HEK293T (cell line): Measurements from ENCODE around the gene PCDH17.

Experiments
- ARNT ChIP-seq: fragments of 450-650 bp; IDR thresholded peaks from 2 replicates; pipeline ENCODE4 v1.6.1; 2017; ENCODE audit warnings: mild to moderate bottlenecking
- BHLHE40 ChIP-seq: fragments of 450-650 bp; IDR thresholded peaks from 2 replicates; pipeline ENCODE4 v1.6.1; 2016; ENCODE audit warnings: mild to moderate bottlenecking, moderate library complexity, borderline replicate concordance
- ELF4 ChIP-seq: fragments of 450-650 bp; IDR thresholded peaks from 2 replicates; pipeline ENCODE4 v1.6.1; 2017; ENCODE audit warnings: antibody characterized with exemption
- FOXA1 ChIP-seq: fragments of 450-650 bp; IDR thresholded peaks from 2 replicates; pipeline ENCODE4 v1.6.1; 2016; ENCODE audit warnings: mild to moderate bottlenecking
- FOXK2 ChIP-seq: fragments of 450-650 bp; IDR thresholded peaks from 2 replicates; pipeline ENCODE4 v1.6.1; 2016; ENCODE audit warnings: mild to moderate bottlenecking
- FOXM1 ChIP-seq: fragments of 450-650 bp; IDR thresholded peaks from 2 replicates; pipeline ENCODE4 v1.6.1; 2017; ENCODE audit warnings: mild to moderate bottlenecking, borderline replicate concordance
- HDGF ChIP-seq: fragments of 450-650 bp; IDR thresholded peaks from 2 replicates; pipeline ENCODE4 v1.6.1; 2017; ENCODE audit warnings: antibody characterized with exemption, borderline replicate concordance
- NFRKB ChIP-seq: fragments of 450-650 bp; IDR thresholded peaks from 2 replicates; pipeline ENCODE4 v1.6.1; 2016; ENCODE audit warnings: mild to moderate bottlenecking, moderate library complexity
- SP1 ChIP-seq: fragments of 450-650 bp; IDR thresholded peaks from 2 replicates; pipeline ENCODE4 v1.6.1; 2017
- SUZ12 ChIP-seq: fragments of 450-650 bp; IDR thresholded peaks from 2 replicates; pipeline ENCODE4 v1.6.1; 2016; ENCODE audit warnings: mild to moderate bottlenecking
- ZNF384 ChIP-seq: fragments of 450-650 bp; IDR thresholded peaks from 2 replicates; pipeline ENCODE4 v1.6.1; 2016

DNA sequence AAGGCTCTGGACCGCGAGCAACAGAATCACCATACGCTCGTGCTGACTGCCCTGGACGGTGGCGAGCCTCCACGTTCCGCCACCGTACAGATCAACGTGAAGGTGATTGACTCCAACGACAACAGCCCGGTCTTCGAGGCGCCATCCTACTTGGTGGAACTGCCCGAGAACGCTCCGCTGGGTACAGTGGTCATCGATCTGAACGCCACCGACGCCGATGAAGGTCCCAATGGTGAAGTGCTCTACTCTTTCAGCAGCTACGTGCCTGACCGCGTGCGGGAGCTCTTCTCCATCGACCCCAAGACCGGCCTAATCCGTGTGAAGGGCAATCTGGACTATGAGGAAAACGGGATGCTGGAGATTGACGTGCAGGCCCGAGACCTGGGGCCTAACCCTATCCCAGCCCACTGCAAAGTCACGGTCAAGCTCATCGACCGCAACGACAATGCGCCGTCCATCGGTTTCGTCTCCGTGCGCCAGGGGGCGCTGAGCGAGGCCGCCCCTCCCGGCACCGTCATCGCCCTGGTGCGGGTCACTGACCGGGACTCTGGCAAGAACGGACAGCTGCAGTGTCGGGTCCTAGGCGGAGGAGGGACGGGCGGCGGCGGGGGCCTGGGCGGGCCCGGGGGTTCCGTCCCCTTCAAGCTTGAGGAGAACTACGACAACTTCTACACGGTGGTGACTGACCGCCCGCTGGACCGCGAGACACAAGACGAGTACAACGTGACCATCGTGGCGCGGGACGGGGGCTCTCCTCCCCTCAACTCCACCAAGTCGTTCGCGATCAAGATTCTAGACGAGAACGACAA, 1.8 kb downstream of the PCDH17 start:
- TF ChIP-seq HDGF (no peak), SUZ12 (no peak), FOXK2 (no peak), ZNF384 (no peak), SP1 (no peak), BHLHE40 (no peak), FOXA1 (no peak), ELF4 (no peak), FOXM1 (no peak), ARNT (no peak), NFRKB (no peak)
